Neutrophil (primary cell): ENCODE results near the gene VWA5B2.

Source experiments
- H3K27ac ChIP-seq: fragments of 200-600 bp; sonication (generic); 2 replicates; pipeline ENCODE4 v1.5.1; 2016; ENCODE audit warnings: mild to moderate bottlenecking, moderate library complexity
- H3K27me3 ChIP-seq: fragments of 200-600 bp; sonication (generic); 2 replicates; pipeline ENCODE4 v1.6.0; 2016; ENCODE audit warnings: mild to moderate bottlenecking
- H3K36me3 ChIP-seq: fragments of 200-600 bp; sonication (generic); 2 replicates; pipeline ENCODE4 v1.5.1; 2017
- H3K4me1 ChIP-seq, 2 experiments: fragments of 200-600 bp in 1 of 2; sonication (generic) in 1 of 2; 1 replicate in 1 of 2; 2 replicates in 1 of 2; pipeline versions ENCODE4 v1.5.1 to v1.6.1; 2013 to 2016; ENCODE audit warnings: low read depth in 1 of 2, low read length in 1 of 2, mild to moderate bottlenecking in 1 of 2, moderate library complexity in 1 of 2; ENCODE audit not compliant: control insufficient read depth in 1 of 2, insufficient read depth in 1 of 2
- H3K4me3 ChIP-seq, 2 experiments: fragments of 200-600 bp in 1 of 2; sonication (generic) in 1 of 2; 1 replicate in 1 of 2; 2 replicates in 1 of 2; pipeline ENCODE4 v1.5.1; 2013 to 2016; ENCODE audit warnings: low read depth in 1 of 2, low read length in 1 of 2, mild to moderate bottlenecking in 1 of 2, moderate library complexity in 1 of 2
- H3K9me3 ChIP-seq: fragments of 200-600 bp; sonication (generic); 2 replicates; pipeline ENCODE4 v1.5.1; 2016
- TF ChIP-seq, protein P1 (sequence below): fragments of 200-600 bp; sonication (generic); IDR thresholded peaks from 2 replicates; pipeline ENCODE4 v1.5.1; 2016; ENCODE audit warnings: antibody characterized with exemption

VWA5B2 gene

DNA sequence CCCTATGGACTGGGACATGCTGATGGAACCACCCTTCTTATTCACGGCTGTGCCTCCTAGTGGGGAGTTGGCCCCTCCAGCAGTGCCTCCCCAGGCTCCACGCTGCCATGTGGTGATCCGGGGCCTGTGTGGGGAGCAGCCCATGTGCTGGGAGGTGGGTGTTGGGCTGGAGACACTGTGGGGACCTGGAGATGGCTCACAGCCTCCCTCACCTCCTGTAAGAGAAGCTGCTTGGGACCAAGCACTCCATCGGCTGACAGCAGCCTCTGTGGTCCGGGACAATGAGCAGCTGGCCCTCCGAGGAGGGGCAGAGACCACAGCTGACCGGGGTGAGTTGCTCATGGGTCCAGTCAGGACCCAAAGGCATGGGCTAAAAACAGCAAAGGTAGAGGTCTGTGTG, 10.3 kb downstream of the VWA5B2 start:
- no peaks in the 10 kb centered on the region for H3K4me1 ChIP-seq
- no peak overlapping the region for H3K27ac ChIP-seq
- TF ChIP-seq, protein P1, sequence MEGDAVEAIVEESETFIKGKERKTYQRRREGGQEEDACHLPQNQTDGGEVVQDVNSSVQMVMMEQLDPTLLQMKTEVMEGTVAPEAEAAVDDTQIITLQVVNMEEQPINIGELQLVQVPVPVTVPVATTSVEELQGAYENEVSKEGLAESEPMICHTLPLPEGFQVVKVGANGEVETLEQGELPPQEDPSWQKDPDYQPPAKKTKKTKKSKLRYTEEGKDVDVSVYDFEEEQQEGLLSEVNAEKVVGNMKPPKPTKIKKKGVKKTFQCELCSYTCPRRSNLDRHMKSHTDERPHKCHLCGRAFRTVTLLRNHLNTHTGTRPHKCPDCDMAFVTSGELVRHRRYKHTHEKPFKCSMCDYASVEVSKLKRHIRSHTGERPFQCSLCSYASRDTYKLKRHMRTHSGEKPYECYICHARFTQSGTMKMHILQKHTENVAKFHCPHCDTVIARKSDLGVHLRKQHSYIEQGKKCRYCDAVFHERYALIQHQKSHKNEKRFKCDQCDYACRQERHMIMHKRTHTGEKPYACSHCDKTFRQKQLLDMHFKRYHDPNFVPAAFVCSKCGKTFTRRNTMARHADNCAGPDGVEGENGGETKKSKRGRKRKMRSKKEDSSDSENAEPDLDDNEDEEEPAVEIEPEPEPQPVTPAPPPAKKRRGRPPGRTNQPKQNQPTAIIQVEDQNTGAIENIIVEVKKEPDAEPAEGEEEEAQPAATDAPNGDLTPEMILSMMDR = no peak

DNA sequence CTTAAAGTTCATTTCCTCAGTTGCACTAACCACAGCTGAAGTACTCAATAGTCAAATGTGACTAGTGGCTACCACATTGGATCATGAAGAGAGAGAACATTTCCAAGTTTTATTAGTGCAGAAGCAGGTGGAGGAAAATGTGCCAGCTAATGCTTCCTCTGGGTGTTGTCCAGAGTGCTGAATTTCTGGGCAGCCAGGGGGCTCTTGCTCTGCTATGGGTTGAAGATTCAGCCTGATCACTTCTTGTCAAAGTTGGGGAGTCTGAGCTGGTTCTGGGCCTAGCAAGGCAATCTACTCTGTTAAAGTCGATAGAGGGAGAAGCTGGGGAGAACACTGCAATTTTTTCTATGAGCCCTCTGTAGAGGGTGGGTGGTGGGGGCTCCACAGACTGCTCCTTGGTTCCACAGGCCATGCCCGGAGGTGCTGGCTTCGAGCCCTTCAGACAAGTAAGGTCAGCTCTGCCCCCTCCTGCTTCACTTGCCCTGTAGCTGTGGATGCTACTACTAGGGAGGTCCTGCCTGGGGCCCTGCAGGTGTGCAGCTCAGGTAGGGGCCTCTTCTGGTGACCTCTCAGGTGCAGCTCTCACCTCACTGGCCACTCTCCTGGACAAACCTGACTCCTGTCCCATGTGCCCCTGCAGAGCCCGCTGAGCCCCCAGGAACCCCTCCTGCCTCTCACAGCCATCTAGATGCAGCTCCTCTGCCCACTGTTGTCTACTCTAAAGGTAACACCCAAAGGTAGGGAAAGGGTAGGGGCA, 11.2 kb downstream of the VWA5B2 start:
- TF ChIP-seq, protein P1 = no peak
- H3K27ac ChIP-seq = no peak overlapping the region
- peaks cover 39% of the 10 kb centered on the region for H3K36me3 ChIP-seq
- no peaks in the 10 kb centered on the region for H3K9me3 ChIP-seq
- H3K27me3 ChIP-seq = peaks cover 16% of the 10 kb centered on the region
- H3K4me3 ChIP-seq = no peak overlapping the region
- H3K4me1 ChIP-seq = no peaks in the 10 kb centered on the region

More for the DNA sequence above, 10.3 kb downstream of the VWA5B2 start:
- Histone ChIP-seq H3K27me3 (peaks cover 23% of the 10 kb centered on the region), H3K4me3 (no peak overlapping the region), H3K36me3 (peaks cover 30% of the 10 kb centered on the region), H3K9me3 (no peaks in the 10 kb centered on the region)

DNA sequence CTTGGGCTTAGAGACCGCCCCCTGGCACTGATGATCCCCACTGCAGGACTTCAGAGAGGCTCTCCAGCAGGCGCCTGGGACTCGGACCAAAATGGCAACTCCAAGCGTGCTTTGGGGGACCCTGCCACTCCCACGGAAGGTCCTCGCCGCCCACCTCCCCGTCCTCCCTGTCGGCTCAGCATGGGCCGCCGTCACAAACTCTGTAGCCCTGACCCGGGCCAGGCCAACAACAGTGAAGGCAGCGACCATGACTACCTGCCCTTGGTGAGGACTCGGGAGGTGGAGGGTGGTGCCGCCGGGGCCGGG, 11.7 kb downstream of the VWA5B2 start:
- Histone ChIP-seq H3K9me3 (no peaks in the 10 kb centered on the region), H3K27ac (no peak overlapping the region), H3K27me3 (peaks cover 16% of the 10 kb centered on the region), H3K4me3 (no peak overlapping the region), H3K4me1 (no peaks in the 10 kb centered on the region), H3K36me3 (peaks cover 40% of the 10 kb centered on the region)
- TF ChIP-seq, protein P1 = no peak

DNA sequence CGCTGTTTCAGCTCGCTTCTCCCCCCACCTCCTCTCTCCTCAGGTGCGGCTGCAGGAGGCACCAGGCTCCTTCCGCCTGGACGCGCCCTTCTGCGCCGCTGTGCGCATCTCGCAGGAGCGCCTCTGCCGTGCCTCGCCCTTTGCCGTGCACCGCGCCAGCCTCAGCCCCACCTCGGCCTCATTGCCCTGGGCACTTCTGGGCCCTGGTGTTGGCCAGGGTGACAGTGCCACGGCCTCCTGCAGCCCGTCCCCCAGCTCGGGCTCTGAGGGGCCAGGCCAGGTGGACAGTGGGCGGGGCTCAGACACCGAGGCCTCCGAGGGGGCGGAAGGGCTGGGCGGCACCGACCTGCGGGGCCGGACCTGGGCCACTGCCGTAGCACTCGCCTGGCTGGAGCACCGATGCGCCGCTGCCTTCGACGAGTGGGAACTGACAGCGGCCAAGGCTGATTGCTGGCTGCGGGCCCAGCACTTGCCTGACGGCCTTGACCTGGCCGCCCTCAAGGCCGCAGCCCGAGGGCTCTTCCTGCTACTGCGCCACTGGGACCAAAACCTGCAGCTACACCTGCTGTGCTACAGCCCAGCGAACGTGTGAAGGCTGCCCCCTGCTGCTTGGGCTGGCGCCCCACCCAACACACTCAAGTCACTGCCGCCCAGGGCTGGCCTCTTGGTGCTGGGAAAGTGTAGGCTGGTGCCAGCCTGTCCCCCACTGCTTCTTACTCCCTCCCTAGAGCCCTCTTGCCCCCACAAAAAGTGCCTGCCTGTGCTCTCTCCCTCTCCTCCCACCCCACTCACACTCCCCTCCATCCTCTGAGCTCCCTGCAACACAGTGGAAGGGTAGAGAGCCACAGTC, 12.3 kb downstream of the VWA5B2 start:
- Histone ChIP-seq H3K27me3 (peaks cover 16% of the 10 kb centered on the region), H3K27ac (no peak overlapping the region), H3K4me1 (no peaks in the 10 kb centered on the region), H3K4me3 (no peak overlapping the region), H3K36me3 (peaks cover 40% of the 10 kb centered on the region), H3K9me3 (no peaks in the 10 kb centered on the region)
- TF ChIP-seq, protein P1 = no peak

DNA sequence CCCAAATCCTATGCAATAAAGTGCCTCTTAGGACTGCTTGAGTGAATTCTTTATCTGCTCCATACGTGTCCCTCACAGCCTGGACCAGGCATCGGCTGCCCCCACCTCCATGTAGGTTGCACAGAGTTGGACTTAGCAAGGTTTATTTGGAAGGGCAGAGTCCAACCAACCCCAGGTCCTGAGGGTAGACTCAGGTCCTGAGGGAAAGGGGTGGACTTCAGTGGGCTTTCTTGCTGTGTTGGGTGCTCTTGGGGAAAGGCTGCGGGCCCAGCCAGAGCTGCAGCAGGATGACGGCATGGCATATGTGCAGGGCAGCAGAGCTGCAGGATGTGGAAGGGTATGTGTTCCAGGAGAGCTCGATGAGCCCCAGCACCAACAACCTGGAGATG, 12.9 kb downstream of the VWA5B2 start:
- H3K27me3 ChIP-seq = peaks cover 16% of the 10 kb centered on the region

More for the DNA sequence above, 12.9 kb downstream of the VWA5B2 start:
- Histone ChIP-seq H3K9me3 (no peaks in the 10 kb centered on the region), H3K27ac (no peak overlapping the region), H3K4me3 (no peak overlapping the region), H3K36me3 (peaks cover 40% of the 10 kb centered on the region), H3K4me1 (no peaks in the 10 kb centered on the region)
- TF ChIP-seq, protein P1 = no peak
